Neuronal stem cell (in vitro differentiated cells): Measurements from ENCODE around the gene LYVE1.

Source experiments
- DNase-seq: peaks from one replicate; pipeline ENCODE4 v3.0.0-alpha.2; 2013; ENCODE audit warnings: low spot score
- H2AFZ ChIP-seq: one replicate; pipeline ENCODE4 v1.6.1; 2013; ENCODE audit warnings: mild to moderate bottlenecking, low read length, inconsistent platforms
- H2AK5ac ChIP-seq: 2 replicates; pipeline ENCODE4 v1.6.1; 2013; ENCODE audit warnings: low read depth, mild to moderate bottlenecking, inconsistent platforms, low read length, moderate library complexity, mixed read lengths
- H2BK120ac ChIP-seq: 2 replicates; pipeline ENCODE4 v1.6.1; 2013; ENCODE audit warnings: low read depth, mild to moderate bottlenecking, inconsistent platforms, low read length, moderate library complexity, mixed read lengths
- H2BK12ac ChIP-seq: one replicate; pipeline ENCODE4 v1.6.1; 2013; ENCODE audit warnings: low read length, inconsistent platforms
- H2BK15ac ChIP-seq: 2 replicates; pipeline ENCODE4 v1.6.1; 2013; ENCODE audit warnings: mild to moderate bottlenecking, low read length, inconsistent platforms, mixed read lengths
- H2BK5ac ChIP-seq: one replicate; pipeline ENCODE4 v1.6.1; 2013; ENCODE audit warnings: inconsistent platforms, mild to moderate bottlenecking, low read length, moderate library complexity
- H3K14ac ChIP-seq: one replicate; pipeline ENCODE4 v1.6.1; 2013; ENCODE audit warnings: low read length, inconsistent platforms
- H3K18ac ChIP-seq: 2 replicates; pipeline ENCODE4 v1.6.1; 2013; ENCODE audit warnings: low read length, inconsistent platforms
- H3K23ac ChIP-seq: 2 replicates; pipeline ENCODE4 v1.6.1; 2013; ENCODE audit warnings: low read depth, mild to moderate bottlenecking, mixed read lengths, low read length, inconsistent platforms; ENCODE audit not compliant: poor library complexity
- H3K27ac ChIP-seq: replicated peaks from 3 replicates; pipeline ENCODE4 v1.5.1; 2013; ENCODE audit warnings: low read length, inconsistent platforms
- H3K27me3 ChIP-seq, 3 experiments: 2 replicates each; pipeline ENCODE4 v1.6.1; 2013; ENCODE audit warnings: low read length in 3 of 3, mild to moderate bottlenecking in 2 of 3, inconsistent platforms in 1 of 3, low read depth in 1 of 3, mixed read lengths in 1 of 3, moderate library complexity in 1 of 3; ENCODE audit not compliant: control insufficient read depth in 3 of 3, insufficient read depth in 3 of 3
- H3K36me3 ChIP-seq, 2 donors: replicated peaks in 1 of 2; 2 replicates each; pipeline ENCODE4 v1.6.1; 2013; ENCODE audit warnings: low read length in 2 of 2; ENCODE audit not compliant: control insufficient read depth in 2 of 2, insufficient read depth in 2 of 2
- H3K4ac ChIP-seq: 2 replicates; pipeline ENCODE4 v1.6.1; 2013; ENCODE audit warnings: inconsistent platforms, mild to moderate bottlenecking, low read length, moderate library complexity
- H3K4me1 ChIP-seq, 2 donors: 1 replicate in 1 of 2; 2 replicates in 1 of 2; pipeline ENCODE4 v1.6.1; 2013; ENCODE audit warnings: low read length in 2 of 2, low read depth in 1 of 2; ENCODE audit not compliant: control insufficient read depth in 2 of 2, insufficient read depth in 1 of 2
- H3K4me2 ChIP-seq: one replicate; pipeline ENCODE4 v1.6.1; 2013; ENCODE audit warnings: mild to moderate bottlenecking, low read length, inconsistent platforms; ENCODE audit not compliant: insufficient read depth, poor library complexity, severe bottlenecking
- H3K4me3 ChIP-seq, 2 donors: 2 replicates each; pipeline ENCODE4 v1.5.1; 2013; ENCODE audit warnings: low read length in 2 of 2, mild to moderate bottlenecking in 2 of 2, inconsistent platforms in 1 of 2, moderate library complexity in 1 of 2
- H3K79me1 ChIP-seq: one replicate; pipeline ENCODE4 v1.6.1; 2013; ENCODE audit warnings: low read depth, mild to moderate bottlenecking, inconsistent platforms, low read length, moderate library complexity
- H3K9ac ChIP-seq: one replicate; pipeline ENCODE4 v1.6.1; 2013; ENCODE audit warnings: mild to moderate bottlenecking, low read depth, low read length, inconsistent platforms; ENCODE audit not compliant: poor library complexity
- H3K9me3 ChIP-seq, 2 donors: replicated peaks in 1 of 2; 2 replicates each; pipeline versions ENCODE3 to v1.6.1; 2013; ENCODE audit warnings: low read length in 2 of 2, mild to moderate bottlenecking in 2 of 2, inconsistent platforms in 1 of 2, low read depth in 1 of 2, mixed read lengths in 1 of 2, moderate library complexity in 1 of 2; ENCODE audit not compliant: control insufficient read depth in 2 of 2, insufficient read depth in 1 of 2
- H4K8ac ChIP-seq: one replicate; pipeline ENCODE4 v1.6.1; 2013; ENCODE audit warnings: low read depth, mild to moderate bottlenecking, inconsistent platforms, low read length, moderate library complexity
- H4K91ac ChIP-seq: one replicate; pipeline ENCODE4 v1.6.1; 2013; ENCODE audit warnings: low read length, low read depth, mild to moderate bottlenecking, inconsistent platforms; ENCODE audit not compliant: poor library complexity
- WGBS, 2 donors: extraction: QIAGEN DNeasy Blood & Tissue Kit; methylation state at CpG; one replicate each; pipeline ENCODE4 v1.1.7; 2013; ENCODE audit warnings: missing lambda C conversion rate in 2 of 2, mixed read lengths in 1 of 2; ENCODE audit not compliant: insufficient read length in 2 of 2, insufficient replicate concordance in 1 of 2; ENCODE audit errors: extremely low coverage in 2 of 2; 5-methylcytosine and 5-hydroxymethylcytosine counted together

The LYVE1 gene

GRCh38 chr11:10528121-10528520 is 40.3 kb downstream of the LYVE1 start:
- Histone ChIP-seq H2AFZ (no peak overlapping the region), H3K23ac (no peak overlapping the region), H3K9me3 (no peaks in the 10 kb centered on the region), H3K27me3 (no peaks in the 10 kb centered on the region), H2BK15ac (no peak overlapping the region), H4K91ac (no peak overlapping the region), H3K79me1 (no peaks in the 10 kb centered on the region), H3K36me3 (peaks cover 1 to 86% of the 10 kb centered on the region in 2 donors), H3K9ac (no peak overlapping the region), H2BK12ac (no peak overlapping the region), H3K18ac (no peak overlapping the region), H3K27ac (no peak overlapping the region), H3K14ac (no peak overlapping the region), H2AK5ac (no peak overlapping the region), H2BK120ac (no peak overlapping the region), H3K4me1 (no peaks in the 10 kb centered on the region), H3K4me3 (no peak overlapping the region), H2BK5ac (no peak overlapping the region), H3K4ac (no peak overlapping the region), H4K8ac (no peak overlapping the region), H3K4me2 (no peak overlapping the region)
- DNase-seq, result no peak

GRCh38 chr11:10526974-10527918 is 41.2 kb downstream of the LYVE1 start:
- H3K4me1 ChIP-seq, result no peaks in the 10 kb centered on the region
- H3K18ac ChIP-seq, result no peak overlapping the region
- no peak overlapping the region for H3K4me2 ChIP-seq
- H3K79me1 ChIP-seq, result no peaks in the 10 kb centered on the region
- no peak overlapping the region for H4K8ac ChIP-seq
- peaks cover 1 to 86% of the 10 kb centered on the region in 2 donors for H3K36me3 ChIP-seq
- DNase-seq, result no peak
- no peak overlapping the region for H2BK5ac ChIP-seq
- no peak overlapping the region for H2AFZ ChIP-seq
- no peak overlapping the region for H3K23ac ChIP-seq
- H4K91ac ChIP-seq, result no peak overlapping the region
- H3K4me3 ChIP-seq, result no peak overlapping the region
- H3K27ac ChIP-seq, result no peak overlapping the region
- H3K27me3 ChIP-seq, result no peaks in the 10 kb centered on the region
- no peak overlapping the region for H3K4ac ChIP-seq
- WGBS, 2 donors, result no CpG with 5 or more reads among the region's 6 CpGs
- no peak overlapping the region for H2BK12ac ChIP-seq
- no peaks in the 10 kb centered on the region for H3K9me3 ChIP-seq
- H3K14ac ChIP-seq, result no peak overlapping the region
- no peak overlapping the region for H2BK15ac ChIP-seq
- H3K9ac ChIP-seq, result no peak overlapping the region
- H2AK5ac ChIP-seq, result no peak overlapping the region
- H2BK120ac ChIP-seq, result no peak overlapping the region

GRCh38 chr11:10524471-10524870 is 44.0 kb downstream of the LYVE1 start:
- Histone ChIP-seq H3K27ac (no peak overlapping the region), H3K9ac (no peak overlapping the region), H3K9me3 (no peaks in the 10 kb centered on the region), H3K4me1 (no peaks in the 10 kb centered on the region), H3K4me3 (no peak overlapping the region), H4K91ac (no peak overlapping the region), H3K23ac (no peak overlapping the region), H3K79me1 (no peaks in the 10 kb centered on the region), H3K27me3 (no peaks in the 10 kb centered on the region), H3K4me2 (no peak overlapping the region), H3K36me3 (peaks cover 4 to 91% of the 10 kb centered on the region in 2 donors), H2BK5ac (no peak overlapping the region), H2BK12ac (no peak overlapping the region), H3K14ac (no peak overlapping the region), H3K4ac (no peak overlapping the region), H4K8ac (no peak overlapping the region), H3K18ac (no peak overlapping the region), H2BK15ac (no peak overlapping the region), H2BK120ac (no peak overlapping the region), H2AK5ac (no peak overlapping the region), H2AFZ (no peak overlapping the region)
- WGBS, 2 donors, result no CpG with 5 or more reads among the region's 1 CpG
- no peak for DNase-seq

GRCh38 chr11:10522921-10523320 is 45.5 kb downstream of the LYVE1 start:
- Histone ChIP-seq H3K9ac (no peak overlapping the region), H3K4me2 (no peak overlapping the region), H3K79me1 (no peaks in the 10 kb centered on the region), H3K27ac (no peak overlapping the region), H2BK15ac (no peak overlapping the region), H3K23ac (no peak overlapping the region), H3K27me3 (no peaks in the 10 kb centered on the region), H2BK5ac (no peak overlapping the region), H4K8ac (no peak overlapping the region), H2BK12ac (no peak overlapping the region), H3K9me3 (no peaks in the 10 kb centered on the region), H3K18ac (no peak overlapping the region), H4K91ac (no peak overlapping the region), H2AFZ (no peak overlapping the region), H2BK120ac (no peak overlapping the region), H2AK5ac (no peak overlapping the region), H3K36me3 (peaks cover 6 to 90% of the 10 kb centered on the region in 2 donors), H3K4ac (no peak overlapping the region), H3K14ac (no peak overlapping the region), H3K4me1 (no peaks in the 10 kb centered on the region), H3K4me3 (no peak overlapping the region)
- WGBS, 2 donors, result no CpG with 5 or more reads among the region's 2 CpGs
- no peak for DNase-seq
